ENCODE data around the gene STRN3.

Gene STRN3

GRCh38 chr14:30869551-30870155 lies 156.5 kb downstream of the STRN3 start:
- no peak for ATAC-seq
- TF ChIP-seq OSR1 (CRISPR knock-in tag; IDR thresholded peaks at IDR 0.05) (no peak), TOX (CRISPR knock-in tag; IDR thresholded peaks at IDR 0.05; ENCODE audit: borderline replicate concordance) (no peak), SNAI2 (CRISPR knock-in tag; IDR thresholded peaks at IDR 0.05) (no peak)

GRCh38 chr14:30868736-30869135 lies 157.4 kb downstream of the STRN3 start:
- no peak for ATAC-seq
- TF ChIP-seq ZNF565 (CRISPR knock-in tag; conservative IDR thresholded peaks at IDR 0.05; ENCODE audit: low read depth): no peak

GRCh38 chr14:30864934-30865333 lies 161.2 kb downstream of the STRN3 start:
- no peak for TF ChIP-seq TCF4 (CRISPR knock-in tag; IDR thresholded peaks at IDR 0.05; ENCODE audit: borderline replicate concordance)
- no peak for TF ChIP-seq PATZ1 (CRISPR knock-in tag; IDR thresholded peaks at IDR 0.05; ENCODE audit: borderline replicate concordance)
- no peak for TF ChIP-seq ZNF8 (CRISPR knock-in tag; IDR thresholded peaks at IDR 0.05)
- TF ChIP-seq POU6F1 (CRISPR knock-in tag; IDR thresholded peaks at IDR 0.05; ENCODE audit: borderline replicate concordance, low read depth): no peak
- no peak for TF ChIP-seq BACH2 (CRISPR knock-in tag; IDR thresholded peaks at IDR 0.05; ENCODE audit: borderline replicate concordance)
- no peak for TF ChIP-seq ZC3H10 (CRISPR knock-in tag; IDR thresholded peaks at IDR 0.05)
- no peak for TF ChIP-seq OSR1 (CRISPR knock-in tag; IDR thresholded peaks at IDR 0.05)
- TF ChIP-seq TOX (CRISPR knock-in tag; IDR thresholded peaks at IDR 0.05; ENCODE audit: borderline replicate concordance): no peak
- TF ChIP-seq ZNF565 (CRISPR knock-in tag; conservative IDR thresholded peaks at IDR 0.05; ENCODE audit: low read depth): no peak
- no peak for TF ChIP-seq SNAI2 (CRISPR knock-in tag; IDR thresholded peaks at IDR 0.05)
- TF ChIP-seq CSRNP3 (CRISPR knock-in tag; IDR thresholded peaks at IDR 0.05): no peak
- TF ChIP-seq CREB5 (CRISPR knock-in tag; IDR thresholded peaks at IDR 0.05; ENCODE audit: low read depth): no peak
- TF ChIP-seq ZFP30 (CRISPR knock-in tag; IDR thresholded peaks at IDR 0.05): no peak
- TF ChIP-seq ISL1 (CRISPR knock-in tag; IDR thresholded peaks at IDR 0.05): no peak
- no peak for TF ChIP-seq ARNTL (CRISPR knock-in tag; IDR thresholded peaks at IDR 0.05; ENCODE audit: borderline replicate concordance, low read depth)
- no peak for TF ChIP-seq ZNF70 (CRISPR knock-in tag; IDR thresholded peaks at IDR 0.05)
- no peak for ATAC-seq

- no peak for ATAC-seq
- no peak for TF ChIP-seq ZNF70 (CRISPR knock-in tag; IDR thresholded peaks at IDR 0.05)
- no peak for TF ChIP-seq BACH2 (CRISPR knock-in tag; IDR thresholded peaks at IDR 0.05; ENCODE audit: borderline replicate concordance)
- no peak for TF ChIP-seq TSHZ2 (CRISPR knock-in tag; IDR thresholded peaks at IDR 0.05)
- TF ChIP-seq ISL1 (CRISPR knock-in tag; IDR thresholded peaks at IDR 0.05): no peak
- TF ChIP-seq CSDC2 (CRISPR knock-in tag; IDR thresholded peaks at IDR 0.05): no peak
- no peak for TF ChIP-seq GLIS3 (CRISPR knock-in tag; IDR thresholded peaks at IDR 0.05)
Measured at GRCh38 chr14:30861200-30861599, 165.0 kb downstream of the STRN3 start.

All from SK-N-SH treated with all-trans-retinoic acid at 6 μM for 48 hours (cell line).